Pulmonary artery endothelial cell (primary cell): ENCODE results near the gene DMTF1. TPM values are rescaled to one million over a fixed set of nuclear protein-coding genes. Genes with fewer than 3 reads are reported as not detected.
A peak's percentile ranks its signal among the peaks of the same experiment; 100 is the strongest.
"Not testable (repeated sequence)": the region's sequence is repeated elsewhere in the genome, so short reads cannot be mapped to it uniquely, and the experiment has no call there.

Source experiments
- DNase-seq: peaks from one replicate; pipeline ENCODE4 v3.0.0-alpha.2; 2011; ENCODE audit warnings: low read depth, low spot score
- total RNA-seq: library from RNA; depleted of rRNA; stranded (reverse); fragments of >200 nt; gene quantifications from 2 replicates; pipeline ENCODE4 v1.2.3, GENCODE V29; 2014

Gene DMTF1
- 36.3 and 57.2 TPM in 2 replicates for total RNA-seq

GRCh38 chr7:87152112-87152896 is at the start of gene DMTF1:
TSS of gene DMTF1 (plus strand) at chr7:87152453. CDS start at chr7:87164942, 12,489 bp downstream.
- peak; percentile 68 for DNase-seq

- no peak for DNase-seq
Measured at GRCh38 chr7:87105401-87105800, 46.9 kb upstream of the DMTF1 start.

- no peak for DNase-seq
Measured at GRCh38 chr7:87106974-87107612, 45.2 kb upstream of the DMTF1 start.

- DNase-seq: no peak
Measured at GRCh38 chr7:87107949-87108776, 44.1 kb upstream of the DMTF1 start.

- peak; percentile 19 for DNase-seq
Measured at GRCh38 chr7:87110778-87111177, 41.5 kb upstream of the DMTF1 start.

- no peak for DNase-seq
Measured at GRCh38 chr7:87111877-87112276, 40.4 kb upstream of the DMTF1 start.

GRCh38 chr7:87113077-87113476 is 39.2 kb upstream of the DMTF1 start:
- no peak for DNase-seq

GRCh38 chr7:87113904-87114303 is 38.3 kb upstream of the DMTF1 start:
- not testable (repeated sequence) for DNase-seq

- not testable (repeated sequence) for DNase-seq
Measured at GRCh38 chr7:87115772-87116171, 36.5 kb upstream of the DMTF1 start.

- DNase-seq: no peak
Measured at GRCh38 chr7:87116315-87116714, 35.9 kb upstream of the DMTF1 start.

- DNase-seq: no peak
Measured at GRCh38 chr7:87119581-87119980, 32.7 kb upstream of the DMTF1 start.

GRCh38 chr7:87123105-87123504 is 29.1 kb upstream of the DMTF1 start:
- no peak for DNase-seq

- DNase-seq: no peak
Measured at GRCh38 chr7:87127019-87127418, 25.2 kb upstream of the DMTF1 start.

GRCh38 chr7:87128861-87129267 is 23.4 kb upstream of the DMTF1 start:
- DNase-seq: no peak

GRCh38 chr7:87129332-87129731 is 22.9 kb upstream of the DMTF1 start:
- no peak for DNase-seq

- DNase-seq: no peak
Measured at GRCh38 chr7:87129848-87130247, 22.4 kb upstream of the DMTF1 start.

- no peak for DNase-seq
Measured at GRCh38 chr7:87131771-87132170, 20.5 kb upstream of the DMTF1 start.

GRCh38 chr7:87137271-87137670 is 15.0 kb upstream of the DMTF1 start:
- DNase-seq: no peak

GRCh38 chr7:87139514-87139913 is 12.7 kb upstream of the DMTF1 start:
- DNase-seq: no peak

- no peak for DNase-seq
Measured at GRCh38 chr7:87140271-87140748, 11.9 kb upstream of the DMTF1 start.

GRCh38 chr7:87144173-87144657 is 8.0 kb upstream of the DMTF1 start:
- no peak for DNase-seq
